Mesothelial cell of epicardium (in vitro differentiated cells): ENCODE measurements around the gene PLCXD3. TPM values are rescaled to one million over a fixed set of nuclear protein-coding genes. Genes with fewer than 3 reads are reported as not detected.

ENCODE experiments used
- DNase-seq, 2 experiments: peaks; one replicate each; pipeline ENCODE4 v3.0.0; 2021; ENCODE audit warnings: low spot score in 2 of 2; ENCODE audit not compliant: unreplicated experiment in 2 of 2
- H3K27ac Mint-ChIP-seq: 2 replicates; pipeline ENCODE4 v1.8.0; 2021; ENCODE audit warnings: mixed read lengths
- H3K27me3 Mint-ChIP-seq: 2 replicates; pipeline ENCODE4 v1.8.0; 2021; ENCODE audit warnings: low read depth, mixed read lengths
- H3K36me3 Mint-ChIP-seq: 2 replicates; pipeline ENCODE4 v1.8.0; 2021; ENCODE audit warnings: mixed read lengths
- H3K4me1 Mint-ChIP-seq: 2 replicates; pipeline ENCODE4 v1.8.0; 2021; ENCODE audit warnings: mixed read lengths
- H3K4me3 Mint-ChIP-seq: 2 replicates; pipeline ENCODE4 v1.8.0; 2021; ENCODE audit warnings: mild to moderate bottlenecking, moderate library complexity, mixed read lengths
- H3K9me3 Mint-ChIP-seq: 2 replicates; pipeline ENCODE4 v1.8.0; 2021; ENCODE audit warnings: mixed read lengths
- total RNA-seq: library from RNA; stranded (reverse); gene quantifications from 3 replicates; pipeline ENCODE4 v1.2.1, GENCODE V29; 2021
- TF ChIP-seq, protein P1 (sequence below): fragments of 200-600 bp; sonication (generic); IDR thresholded peaks from one replicate; pipeline ENCODE4 v1.5.0; 2021; ENCODE audit warnings: antibody characterized with exemption; ENCODE audit not compliant: unreplicated experiment

The PLCXD3 gene
- total RNA-seq, 1 donor from 2014 or later, result not detected

DNA sequence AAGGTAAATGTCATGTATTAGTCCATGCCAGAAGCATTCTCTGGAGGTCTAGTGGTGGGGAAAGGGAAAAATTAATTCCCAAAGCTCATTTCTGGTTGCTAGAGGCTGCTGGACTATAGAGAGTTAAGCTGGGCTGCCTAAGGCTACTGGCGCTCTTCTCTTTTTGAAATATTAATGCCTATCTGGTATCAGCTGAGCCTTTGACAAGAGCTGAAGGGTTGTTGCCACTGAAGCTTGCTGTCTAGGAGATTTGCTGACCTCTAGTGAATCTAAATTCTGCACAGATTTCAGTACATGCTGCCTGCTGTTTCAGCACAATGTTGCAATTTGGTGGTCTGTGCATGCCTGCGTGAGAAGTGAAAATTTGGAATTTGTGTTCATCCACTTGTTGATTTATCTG is 29.1 kb upstream of the PLCXD3 start:
- Mint-ChIP-seq H3K9me3 (peaks cover 8% of the 10 kb centered on the region), H3K27ac (no peak overlapping the region), H3K36me3 (no peaks in the 10 kb centered on the region), H3K4me3 (no peak overlapping the region), H3K27me3 (no peaks in the 10 kb centered on the region), H3K4me1 (no peaks in the 10 kb centered on the region)
- DNase-seq, result no peak
- TF ChIP-seq, protein P1, sequence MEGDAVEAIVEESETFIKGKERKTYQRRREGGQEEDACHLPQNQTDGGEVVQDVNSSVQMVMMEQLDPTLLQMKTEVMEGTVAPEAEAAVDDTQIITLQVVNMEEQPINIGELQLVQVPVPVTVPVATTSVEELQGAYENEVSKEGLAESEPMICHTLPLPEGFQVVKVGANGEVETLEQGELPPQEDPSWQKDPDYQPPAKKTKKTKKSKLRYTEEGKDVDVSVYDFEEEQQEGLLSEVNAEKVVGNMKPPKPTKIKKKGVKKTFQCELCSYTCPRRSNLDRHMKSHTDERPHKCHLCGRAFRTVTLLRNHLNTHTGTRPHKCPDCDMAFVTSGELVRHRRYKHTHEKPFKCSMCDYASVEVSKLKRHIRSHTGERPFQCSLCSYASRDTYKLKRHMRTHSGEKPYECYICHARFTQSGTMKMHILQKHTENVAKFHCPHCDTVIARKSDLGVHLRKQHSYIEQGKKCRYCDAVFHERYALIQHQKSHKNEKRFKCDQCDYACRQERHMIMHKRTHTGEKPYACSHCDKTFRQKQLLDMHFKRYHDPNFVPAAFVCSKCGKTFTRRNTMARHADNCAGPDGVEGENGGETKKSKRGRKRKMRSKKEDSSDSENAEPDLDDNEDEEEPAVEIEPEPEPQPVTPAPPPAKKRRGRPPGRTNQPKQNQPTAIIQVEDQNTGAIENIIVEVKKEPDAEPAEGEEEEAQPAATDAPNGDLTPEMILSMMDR, result no peak

- peaks cover 8% of the 10 kb centered on the region for H3K9me3 Mint-ChIP-seq
- TF ChIP-seq, protein P1, result no peak
- no peak overlapping the region for H3K27ac Mint-ChIP-seq
- no peak overlapping the region for H3K4me3 Mint-ChIP-seq
- H3K27me3 Mint-ChIP-seq, result no peaks in the 10 kb centered on the region
- no peak for DNase-seq
- no peaks in the 10 kb centered on the region for H3K36me3 Mint-ChIP-seq
- H3K4me1 Mint-ChIP-seq, result no peaks in the 10 kb centered on the region
These were observed 27.2 kb upstream of the PLCXD3 start for GRCh38 chr5:41537581-41537980.

- Mint-ChIP-seq H3K9me3 (peaks cover 43% of the 10 kb centered on the region), H3K36me3 (no peaks in the 10 kb centered on the region), H3K4me1 (no peaks in the 10 kb centered on the region), H3K27me3 (no peaks in the 10 kb centered on the region), H3K4me3 (no peak overlapping the region), H3K27ac (no peak overlapping the region)
- DNase-seq, result no peak
- TF ChIP-seq, protein P1, result no peak
These were observed 22.1 kb upstream of the PLCXD3 start for GRCh38 chr5:41532485-41532884.

DNA sequence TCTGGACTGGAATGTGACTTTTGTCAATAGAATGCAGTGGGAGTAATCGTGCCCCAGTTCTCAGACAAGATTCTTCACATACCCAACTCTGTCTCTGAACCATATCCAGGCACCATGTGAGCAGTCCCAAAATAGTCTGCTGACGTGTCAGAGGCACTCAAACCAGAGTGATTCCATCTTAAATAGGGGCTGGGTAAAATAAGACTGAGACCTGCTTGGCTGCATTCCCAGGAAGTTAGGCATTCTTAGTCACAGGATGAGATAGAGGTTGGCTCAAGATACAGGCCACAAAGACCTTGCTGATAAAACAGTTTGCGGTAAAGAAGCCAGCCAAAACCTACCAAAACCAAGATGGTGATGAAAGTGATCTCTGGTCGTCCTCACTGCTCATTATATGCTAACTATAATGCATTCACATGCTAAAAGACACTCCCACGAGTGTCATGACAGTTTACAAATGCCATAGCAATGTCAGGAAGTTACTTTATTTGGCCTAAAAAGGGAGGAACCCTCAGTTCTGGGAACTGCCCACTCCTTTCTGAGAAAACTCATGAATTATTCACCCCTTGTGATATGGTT is 16.9 kb upstream of the PLCXD3 start:
- Mint-ChIP-seq H3K27ac (no peak overlapping the region), H3K4me3 (no peak overlapping the region), H3K4me1 (no peaks in the 10 kb centered on the region), H3K36me3 (no peaks in the 10 kb centered on the region), H3K9me3 (peaks cover 36% of the 10 kb centered on the region), H3K27me3 (no peaks in the 10 kb centered on the region)
- TF ChIP-seq, protein P1, result no peak
- no peak for DNase-seq

GRCh38 chr5:41526699-41527098 is 16.3 kb upstream of the PLCXD3 start:
- TF ChIP-seq, protein P1, result no peak
- peaks cover 33% of the 10 kb centered on the region for H3K9me3 Mint-ChIP-seq
- no peaks in the 10 kb centered on the region for H3K36me3 Mint-ChIP-seq
- H3K4me3 Mint-ChIP-seq, result no peak overlapping the region
- H3K27ac Mint-ChIP-seq, result no peak overlapping the region
- H3K4me1 Mint-ChIP-seq, result no peaks in the 10 kb centered on the region
- DNase-seq, result no peak
- H3K27me3 Mint-ChIP-seq, result peaks cover 2% of the 10 kb centered on the region

- Mint-ChIP-seq H3K4me1 (no peaks in the 10 kb centered on the region), H3K27ac (no peak overlapping the region), H3K36me3 (no peaks in the 10 kb centered on the region), H3K4me3 (no peak overlapping the region), H3K27me3 (peaks cover 2% of the 10 kb centered on the region), H3K9me3 (peaks cover 14% of the 10 kb centered on the region)
- no peak for DNase-seq
- TF ChIP-seq, protein P1, result no peak
These were observed 13.8 kb upstream of the PLCXD3 start for GRCh38 chr5:41524174-41524573.
